ENCODE measurements around the gene SPRYD3. TPM values are rescaled to one million over a fixed set of nuclear protein-coding genes. Genes with fewer than 3 reads are reported as not detected.
A peak's percentile ranks its signal among the peaks of the same experiment; 100 is the strongest.

The SPRYD3 gene
- total RNA-seq, 1 donor from 2014 or later, result 5.4 TPM

DNA sequence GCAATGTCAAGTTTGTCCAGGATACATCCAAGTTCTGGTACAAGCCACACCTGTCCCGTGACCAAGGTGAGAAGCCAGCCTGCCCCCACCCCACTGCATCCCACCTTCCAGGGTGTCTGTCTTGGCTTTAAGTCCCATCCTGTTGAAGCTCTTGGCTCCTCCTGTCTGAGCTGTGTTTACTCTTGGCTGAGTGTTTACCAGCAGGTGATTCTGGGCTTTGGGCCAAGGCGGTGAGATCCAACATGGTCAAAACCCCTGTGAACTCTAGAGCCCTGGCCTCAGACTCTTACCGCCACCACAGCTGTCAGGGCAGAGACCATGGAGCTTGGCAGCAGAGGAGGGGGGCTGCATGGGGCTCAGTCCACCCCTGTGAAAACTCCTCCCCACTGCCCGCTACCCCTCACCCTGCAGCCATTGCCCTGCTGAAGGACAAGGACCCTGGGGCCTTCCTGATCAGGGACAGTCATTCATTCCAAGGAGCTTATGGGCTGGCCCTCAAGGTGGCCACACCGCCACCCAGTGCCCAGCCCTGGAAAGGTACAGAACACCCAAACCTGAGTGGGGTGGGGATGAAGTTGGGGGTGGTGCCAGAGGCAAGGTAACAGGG is 17.7 kb downstream of the SPRYD3 start:
- Mint-ChIP-seq H3K4me1 (peaks cover 3% of the 10 kb centered on the region), H3K9me3 (no peaks in the 10 kb centered on the region), H3K27ac (no peak overlapping the region)

DNA sequence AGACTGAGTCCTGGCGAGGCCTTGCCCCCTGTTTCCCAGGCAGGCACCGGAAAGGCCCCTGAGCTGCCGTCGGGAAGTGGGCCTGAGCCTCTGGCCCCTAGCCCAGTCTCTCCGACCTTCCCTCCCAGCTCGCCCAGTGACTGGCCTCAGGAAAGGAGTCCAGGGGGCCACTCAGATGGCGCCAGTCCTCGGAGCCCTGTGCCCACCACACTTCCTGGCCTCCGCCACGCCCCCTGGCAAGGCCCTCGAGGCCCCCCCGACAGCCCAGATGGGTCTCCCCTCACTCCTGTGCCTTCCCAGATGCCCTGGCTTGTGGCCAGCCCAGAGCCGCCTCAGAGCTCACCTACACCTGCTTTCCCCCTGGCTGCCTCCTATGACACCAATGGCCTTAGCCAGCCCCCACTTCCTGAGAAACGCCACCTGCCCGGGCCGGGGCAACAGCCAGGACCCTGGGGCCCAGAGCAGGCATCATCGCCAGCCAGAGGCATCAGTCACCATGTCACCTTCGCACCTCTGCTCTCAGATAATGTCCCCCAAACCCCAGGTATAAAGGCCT is 18.4 kb downstream of the SPRYD3 start:
- Mint-ChIP-seq H3K27ac (no peak overlapping the region), H3K9me3 (no peaks in the 10 kb centered on the region), H3K4me3 (no peak overlapping the region), H3K27me3 (ENCODE audit: insufficient read depth, low read depth) (peaks cover 9% of the 10 kb centered on the region), H3K36me3 (no peaks in the 10 kb centered on the region), H3K4me1 (peaks cover 5% of the 10 kb centered on the region)
- no peaks in the 10 kb centered on the region for H3K9me3 ChIP-seq (ENCODE audit: low read depth)
- no peak overlapping the region for H3K4me2 ChIP-seq
- H4K20me1 ChIP-seq (ENCODE audit: low read depth), result no peaks in the 10 kb centered on the region
- no peak for TF ChIP-seq EZH2 (IDR thresholded peaks at IDR 0.05)
- TF ChIP-seq, protein P1, sequence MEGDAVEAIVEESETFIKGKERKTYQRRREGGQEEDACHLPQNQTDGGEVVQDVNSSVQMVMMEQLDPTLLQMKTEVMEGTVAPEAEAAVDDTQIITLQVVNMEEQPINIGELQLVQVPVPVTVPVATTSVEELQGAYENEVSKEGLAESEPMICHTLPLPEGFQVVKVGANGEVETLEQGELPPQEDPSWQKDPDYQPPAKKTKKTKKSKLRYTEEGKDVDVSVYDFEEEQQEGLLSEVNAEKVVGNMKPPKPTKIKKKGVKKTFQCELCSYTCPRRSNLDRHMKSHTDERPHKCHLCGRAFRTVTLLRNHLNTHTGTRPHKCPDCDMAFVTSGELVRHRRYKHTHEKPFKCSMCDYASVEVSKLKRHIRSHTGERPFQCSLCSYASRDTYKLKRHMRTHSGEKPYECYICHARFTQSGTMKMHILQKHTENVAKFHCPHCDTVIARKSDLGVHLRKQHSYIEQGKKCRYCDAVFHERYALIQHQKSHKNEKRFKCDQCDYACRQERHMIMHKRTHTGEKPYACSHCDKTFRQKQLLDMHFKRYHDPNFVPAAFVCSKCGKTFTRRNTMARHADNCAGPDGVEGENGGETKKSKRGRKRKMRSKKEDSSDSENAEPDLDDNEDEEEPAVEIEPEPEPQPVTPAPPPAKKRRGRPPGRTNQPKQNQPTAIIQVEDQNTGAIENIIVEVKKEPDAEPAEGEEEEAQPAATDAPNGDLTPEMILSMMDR (IDR thresholded peaks at IDR 0.05), result no peak
- TF ChIP-seq EZH2phosphoT487 (IDR thresholded peaks at IDR 0.05), result no peak
- no peak overlapping the region for H3K9ac ChIP-seq
- no peaks in the 10 kb centered on the region for H3F3A ChIP-seq (ENCODE audit: low read depth)
- no peak overlapping the region for H3K4me3 ChIP-seq
- H3K4me1 ChIP-seq, result no peaks in the 10 kb centered on the region
- H3K27ac ChIP-seq, result no peak overlapping the region
- H3K79me2 ChIP-seq (ENCODE audit: low read depth), result no peaks in the 10 kb centered on the region
- H2AFZ ChIP-seq (replicated peaks), result no peak overlapping the region
- H3K27me3 ChIP-seq, result peaks cover 3% of the 10 kb centered on the region
- H3K36me3 ChIP-seq, result no peaks in the 10 kb centered on the region
- DNase-seq (ENCODE audit: low spot score), result no peak

More for the DNA sequence above, 17.7 kb downstream of the SPRYD3 start:
- no peak overlapping the region for H3K4me3 ChIP-seq
- H3F3A ChIP-seq (ENCODE audit: low read depth), result no peaks in the 10 kb centered on the region
- H3K79me2 ChIP-seq (ENCODE audit: low read depth), result no peaks in the 10 kb centered on the region
- peak; percentile 48 for DNase-seq (ENCODE audit: low spot score)
- Mint-ChIP-seq H3K36me3 (no peaks in the 10 kb centered on the region), H3K4me3 (peak overlapping the region; percentile 52), H3K27me3 (ENCODE audit: insufficient read depth, low read depth) (peaks cover 7% of the 10 kb centered on the region)
- no peak overlapping the region for H3K27ac ChIP-seq
- no peaks in the 10 kb centered on the region for H3K4me1 ChIP-seq
- no peak overlapping the region for H3K4me2 ChIP-seq
- H3K36me3 ChIP-seq, result no peaks in the 10 kb centered on the region
- H3K9ac ChIP-seq, result no peak overlapping the region
- H3K9me3 ChIP-seq (ENCODE audit: low read depth), result no peaks in the 10 kb centered on the region
- no peaks in the 10 kb centered on the region for H4K20me1 ChIP-seq (ENCODE audit: low read depth)
- H3K27me3 ChIP-seq, result no peaks in the 10 kb centered on the region
- TF ChIP-seq EZH2phosphoT487 (IDR thresholded peaks at IDR 0.05) (no peak), EZH2 (IDR thresholded peaks at IDR 0.05) (no peak)
- TF ChIP-seq, protein P1 (IDR thresholded peaks at IDR 0.05), result peak; percentile 45
- H2AFZ ChIP-seq (replicated peaks), result no peak overlapping the region

DNA sequence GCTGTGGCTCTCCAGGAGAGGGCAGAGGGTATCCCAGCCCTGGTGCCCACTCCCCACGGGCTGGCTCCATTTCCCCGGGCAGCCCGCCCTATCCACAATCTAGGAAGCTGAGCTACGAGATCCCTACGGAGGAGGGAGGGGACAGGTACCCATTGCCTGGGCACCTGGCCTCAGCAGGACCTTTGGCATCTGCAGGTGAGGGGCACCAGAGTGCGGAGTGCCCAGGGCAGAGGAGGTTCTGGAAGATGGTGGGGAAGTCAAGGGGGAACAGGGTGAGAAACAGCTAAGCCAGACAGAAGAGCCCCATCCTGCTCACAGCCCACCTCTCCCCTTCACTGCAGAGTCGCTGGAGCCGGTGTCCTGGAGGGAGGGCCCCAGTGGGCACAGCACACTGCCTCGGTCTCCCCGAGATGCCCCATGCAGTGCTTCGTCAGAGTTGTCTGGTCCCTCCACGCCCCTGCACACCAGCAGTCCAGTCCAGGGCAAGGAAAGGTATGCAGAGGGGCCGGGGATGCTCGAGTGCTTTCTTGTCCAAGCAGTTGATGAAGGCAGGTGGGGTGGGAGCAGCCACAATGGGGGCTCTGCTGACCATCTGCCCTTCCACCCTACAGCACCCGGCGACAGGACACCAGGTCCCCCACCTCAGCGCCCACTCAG is 19.0 kb downstream of the SPRYD3 start:
- no peak for DNase-seq (ENCODE audit: low spot score)
- Histone ChIP-seq H3K27me3 (peaks cover 9% of the 10 kb centered on the region), H3K79me2 (ENCODE audit: low read depth) (no peaks in the 10 kb centered on the region), H4K20me1 (ENCODE audit: low read depth) (no peaks in the 10 kb centered on the region), H3F3A (ENCODE audit: low read depth) (no peaks in the 10 kb centered on the region), H3K9ac (no peak overlapping the region), H3K9me3 (ENCODE audit: low read depth) (no peaks in the 10 kb centered on the region), H3K4me3 (no peak overlapping the region), H3K4me2 (no peak overlapping the region), H2AFZ (replicated peaks) (no peak overlapping the region), H3K36me3 (no peaks in the 10 kb centered on the region), H3K27ac (no peak overlapping the region), H3K4me1 (no peaks in the 10 kb centered on the region)
- Mint-ChIP-seq H3K27me3 (ENCODE audit: insufficient read depth, low read depth) (peaks cover 10% of the 10 kb centered on the region), H3K4me3 (no peak overlapping the region), H3K36me3 (no peaks in the 10 kb centered on the region), H3K9me3 (no peaks in the 10 kb centered on the region), H3K27ac (peak overlapping the region; percentile 94), H3K4me1 (peaks cover 5% of the 10 kb centered on the region)
- TF ChIP-seq EZH2phosphoT487 (IDR thresholded peaks at IDR 0.05) (no peak), EZH2 (IDR thresholded peaks at IDR 0.05) (no peak)
- TF ChIP-seq, protein P1 (IDR thresholded peaks at IDR 0.05), result no peak
